HG02678 (cell line): ENCODE data around the gene ACBD4.

Experiments
- ATAC-seq: cut with Tn5 transposase; IDR thresholded peaks from one replicate; pipeline ENCODE4 v1.9.1; 2021; ENCODE audit warnings: mild to moderate bottlenecking, moderate library complexity; ENCODE audit not compliant: unreplicated experiment

Gene ACBD4

GRCh38 chr17:45104029-45104428, 31.5 kb upstream of the ACBD4 start:
- ATAC-seq: no peak

- ATAC-seq: no peak
Measured at GRCh38 chr17:45104497-45104896, 31.0 kb upstream of the ACBD4 start.

- ATAC-seq: no peak
Measured at GRCh38 chr17:45104907-45105624, 30.4 kb upstream of the ACBD4 start.

GRCh38 chr17:45106096-45106495, 29.4 kb upstream of the ACBD4 start:
- no peak for ATAC-seq

- no peak for ATAC-seq
Measured at GRCh38 chr17:45106582-45106981, 28.9 kb upstream of the ACBD4 start.

- no peak for ATAC-seq
Measured at GRCh38 chr17:45107293-45108010, 28.0 kb upstream of the ACBD4 start.

- no peak for ATAC-seq
Measured at GRCh38 chr17:45108051-45108450, 27.4 kb upstream of the ACBD4 start.

- no peak for ATAC-seq
Measured at GRCh38 chr17:45108595-45109521, 26.6 kb upstream of the ACBD4 start.

- ATAC-seq: no peak
Measured at GRCh38 chr17:45110676-45111611, 24.5 kb upstream of the ACBD4 start.

- no peak for ATAC-seq
Measured at GRCh38 chr17:45111850-45112249, 23.6 kb upstream of the ACBD4 start.

- no peak for ATAC-seq
Measured at GRCh38 chr17:45112559-45113423, 22.7 kb upstream of the ACBD4 start.

GRCh38 chr17:45113424-45113754, 22.1 kb upstream of the ACBD4 start:
- no peak for ATAC-seq

GRCh38 chr17:45114117-45114932, 21.2 kb upstream of the ACBD4 start:
- no peak for ATAC-seq

- ATAC-seq: no peak
Measured at GRCh38 chr17:45115015-45115625, 20.4 kb upstream of the ACBD4 start.

- ATAC-seq: no peak
Measured at GRCh38 chr17:45115871-45116270, 19.6 kb upstream of the ACBD4 start.

GRCh38 chr17:45116434-45117016, 19.0 kb upstream of the ACBD4 start:
- no peak for ATAC-seq

- no peak for ATAC-seq
Measured at GRCh38 chr17:45117334-45117733, 18.2 kb upstream of the ACBD4 start.
